ENCODE measurements around the gene CSNK1G3. TPM values are rescaled to one million over a fixed set of nuclear protein-coding genes. Genes with fewer than 3 reads are reported as not detected.

CSNK1G3 gene
- total RNA-seq, 1 experiment from 2014 or later = 48.3 TPM

- H2BK12ac ChIP-seq (ENCODE audit: insufficient read length, low read depth, low read length) = no peak overlapping the region
- H3K4ac ChIP-seq (ENCODE audit: low read depth, low read length) = no peak overlapping the region
- no peak overlapping the region for H3K14ac ChIP-seq (ENCODE audit: insufficient read depth, low read length)
- no peak for TF ChIP-seq CTCF (conservative IDR thresholded peaks at IDR 0.05)
- Mint-ChIP-seq H3K27me3 (ENCODE audit: low read depth) (no peaks in the 10 kb centered on the region), H3K36me3 (ENCODE audit: insufficient read depth in 1 of 3, low read depth in 3 of 3) (no peaks in the 10 kb centered on the region), H3K4me3 (no peak overlapping the region), H3K4me1 (peaks cover 2% of the 10 kb centered on the region in 2 experiments; a peak in 3 of 4 replicates), H3K27ac (no peak overlapping the region), H3K9me3 (no peaks in the 10 kb centered on the region)
- H3K4me2 ChIP-seq (ENCODE audit: insufficient read depth, insufficient read length, low read length) = no peak overlapping the region
- H3T11ph ChIP-seq (ENCODE audit: low read length) = no peak overlapping the region
- H2BK120ac ChIP-seq (ENCODE audit: low read depth, low read length, poor library complexity, severe bottlenecking) = no peak overlapping the region
- no peak overlapping the region for H4K8ac ChIP-seq (replicated peaks; ENCODE audit: insufficient read length, low read depth, low read length)
- H2AK5ac ChIP-seq (ENCODE audit: insufficient read length, low read length) = no peak overlapping the region
- no peak overlapping the region for H3K9ac ChIP-seq (ENCODE audit: extremely low read depth, insufficient read length, low read length)
- no peaks in the 10 kb centered on the region for H3K4me1 ChIP-seq (ENCODE audit: insufficient read depth, low read length)
- H2BK20ac ChIP-seq (ENCODE audit: low read depth, low read length, poor library complexity, severe bottlenecking) = no peak overlapping the region
- no peak overlapping the region for H3K56ac ChIP-seq (ENCODE audit: insufficient read length, low read depth, low read length)
- no peak overlapping the region for H2BK5ac ChIP-seq (ENCODE audit: insufficient read length, low read length)
- no peaks in the 10 kb centered on the region for H3K9me3 ChIP-seq (ENCODE audit: control insufficient read depth, low read depth, low read length)
- no peaks in the 10 kb centered on the region for H4K20me1 ChIP-seq (ENCODE audit: control insufficient read depth, insufficient read depth, insufficient read length)
- no CpG with 5 or more reads among the region's 1 CpG for WGBS (ENCODE audit: extremely low coverage, insufficient read length, low lambda C conversion rate)
- no peaks in the 10 kb centered on the region for H3K79me1 ChIP-seq (ENCODE audit: insufficient read depth, low read depth, low read length, poor library complexity, severe bottlenecking)
- peak overlapping the region; percentile 22 for H2AFZ ChIP-seq (ENCODE audit: low read length)
- H2BK15ac ChIP-seq (ENCODE audit: low read depth, low read length) = no peak overlapping the region
- H3K79me2 ChIP-seq (ENCODE audit: insufficient read depth, low read length) = no peaks in the 10 kb centered on the region
- no peak overlapping the region for H3K23ac ChIP-seq (ENCODE audit: insufficient read length, low read depth, low read length)
- DNase-seq = no peak
- no peaks in the 10 kb centered on the region for H3K27me3 ChIP-seq (ENCODE audit: insufficient read depth, low read length)
- no peak overlapping the region for H4K91ac ChIP-seq (ENCODE audit: insufficient read length, low read depth, low read length)
- no peak overlapping the region for H4K5ac ChIP-seq (ENCODE audit: insufficient read length, low read depth, low read length)
- no peak overlapping the region for H3K27ac ChIP-seq (ENCODE audit: insufficient read length, low read depth, low read length)
- H3K18ac ChIP-seq (ENCODE audit: insufficient read length, low read depth, low read length) = no peak overlapping the region
- no peaks in the 10 kb centered on the region for H3K23me2 ChIP-seq (ENCODE audit: insufficient read length, low read depth, low read length, poor library complexity, severe bottlenecking)
Observed at GRCh38 chr5:123647066-123647465, 135.1 kb downstream of the CSNK1G3 start.

Measured in H9 (cell line).